Dermis microvascular lymphatic vessel endothelial cell (primary cell): ENCODE measurements around the gene KRT4. TPM values are rescaled to one million over a fixed set of nuclear protein-coding genes. Genes with fewer than 3 reads are reported as not detected.
"Not testable (repeated sequence)": the region's sequence is repeated elsewhere in the genome, so short reads cannot be mapped to it uniquely, and the experiment has no call there.

Source experiments
- DNase-seq, 2 donors: peaks; one replicate each; pipeline versions ENCODE4 v3.0.0 to v3.0.0-alpha.2; 2010; ENCODE audit warnings: low read depth in 2 of 2
- total RNA-seq: library from RNA; depleted of rRNA; stranded (reverse); fragments of >200 nt; gene quantifications from 2 replicates; pipeline ENCODE4 v1.2.1, GENCODE V29; 2014

Gene KRT4
- total RNA-seq, 1 donor from 2014 or later = not detected

DNA sequence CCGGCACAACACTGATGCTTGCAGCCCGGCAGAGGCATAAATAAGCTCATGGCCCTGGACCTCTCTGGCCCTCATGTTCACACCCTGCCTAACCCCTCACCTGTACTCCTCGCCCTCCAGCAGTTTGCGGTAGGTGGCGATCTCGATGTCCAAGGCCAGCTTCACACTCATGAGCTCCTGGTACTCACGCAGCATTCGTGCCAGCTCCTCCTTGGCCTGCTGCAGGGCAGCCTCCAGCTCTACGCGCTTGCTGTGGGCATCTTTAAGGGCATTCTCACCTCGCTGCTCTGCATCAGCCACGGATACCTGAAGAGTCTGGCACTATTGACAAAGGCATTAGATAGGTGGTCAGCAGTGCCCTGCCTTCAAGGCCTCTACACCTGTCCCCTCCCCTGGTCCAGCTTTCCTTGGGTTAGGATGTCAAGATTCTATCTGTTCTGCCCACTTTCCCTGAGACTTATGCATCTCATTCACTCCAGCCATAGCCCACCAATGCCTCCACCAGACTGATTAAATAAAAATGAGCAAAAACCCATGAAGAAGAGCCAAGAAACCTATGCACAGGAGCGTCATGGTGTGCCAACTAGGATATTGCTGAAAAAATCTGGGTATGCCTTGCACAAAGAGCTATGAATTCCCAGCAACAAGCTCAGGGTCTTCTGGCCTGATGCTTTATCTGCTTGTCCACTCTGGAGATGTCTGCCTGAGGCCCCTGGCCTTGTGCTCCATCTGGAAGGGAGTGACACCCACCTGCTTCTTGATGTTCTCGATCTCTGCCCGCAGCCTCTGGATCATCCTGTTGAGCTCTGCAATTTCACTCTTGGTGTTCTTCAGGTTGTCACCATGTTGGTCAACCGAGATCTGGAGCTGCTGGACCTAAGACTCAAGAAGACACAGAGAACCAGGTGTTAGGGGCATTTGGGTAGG, 6.1 kb downstream of the KRT4 start:
- no peak for DNase-seq

- no peak for DNase-seq
Observed at GRCh38 chr12:52806821-52807543, 6.9 kb downstream of the KRT4 start.

DNA sequence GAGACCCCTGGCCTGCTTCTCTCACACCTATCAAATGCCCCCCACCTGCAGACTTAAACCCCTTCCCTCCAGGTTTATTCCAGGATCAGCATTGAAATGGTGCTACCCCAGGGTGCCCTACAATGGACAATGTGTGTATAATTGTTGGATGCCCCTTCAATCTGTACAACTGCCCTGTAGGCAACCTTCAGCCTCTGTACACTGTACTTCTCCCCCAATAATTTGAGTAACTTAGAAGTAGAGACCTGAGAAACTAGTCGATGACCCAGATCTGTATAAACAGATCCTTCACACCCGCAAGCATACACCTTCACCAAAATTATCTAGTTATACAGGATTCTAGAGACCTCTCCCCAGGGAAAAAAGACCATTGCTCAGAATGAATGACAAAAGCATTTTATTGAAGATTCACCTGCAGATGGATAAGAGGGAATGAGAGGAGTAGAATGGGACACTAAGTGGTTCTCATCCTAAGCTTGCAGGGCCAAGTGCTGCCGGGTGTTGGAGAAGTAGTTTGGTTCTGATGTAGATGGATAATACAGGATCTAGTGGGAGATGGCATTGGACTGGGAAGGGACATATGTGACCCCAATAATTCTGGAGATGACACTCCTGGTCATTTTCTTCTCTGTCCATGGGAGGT, 7.6 kb downstream of the KRT4 start:
- DNase-seq = no peak

DNA sequence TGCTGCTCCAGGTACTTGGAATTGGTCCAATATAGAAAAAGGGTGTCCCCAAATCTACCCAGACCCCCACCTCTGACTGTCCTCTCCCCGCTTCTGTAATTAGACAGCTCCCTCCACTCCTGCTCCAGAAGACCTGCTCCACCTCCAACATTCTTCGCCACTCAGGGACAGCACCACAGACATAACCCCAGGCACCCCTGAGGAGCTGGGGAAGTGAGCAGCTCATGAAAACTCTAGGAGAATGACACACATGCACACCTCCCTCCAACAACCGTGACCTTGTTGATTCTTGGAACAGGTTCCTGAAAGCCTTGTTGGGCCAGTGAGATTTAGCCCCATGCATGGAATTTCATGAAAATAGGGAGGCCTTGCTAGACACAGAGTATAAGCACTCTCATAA, 8.2 kb downstream of the KRT4 start:
- DNase-seq = no peak

DNA sequence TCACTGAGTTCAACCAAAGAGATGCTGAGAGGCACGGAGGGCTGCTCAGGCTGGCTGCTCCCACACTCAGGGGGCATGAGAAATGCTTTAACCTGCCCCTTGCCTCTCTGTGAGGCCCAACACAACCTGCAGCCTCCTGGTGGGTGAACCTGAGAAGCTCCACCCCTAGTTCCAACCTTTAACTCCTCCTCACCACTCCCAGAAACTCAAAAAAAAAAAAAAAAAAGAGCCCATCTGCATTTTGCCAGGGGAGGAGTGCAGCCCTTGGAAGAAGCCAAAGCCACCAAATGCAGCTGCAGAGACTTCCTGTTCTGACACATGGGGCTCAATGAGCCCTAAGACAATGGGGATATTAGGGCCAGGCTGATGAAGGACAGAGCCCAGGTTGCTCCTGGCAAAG, 8.9 kb downstream of the KRT4 start:
- DNase-seq = no peak

DNA sequence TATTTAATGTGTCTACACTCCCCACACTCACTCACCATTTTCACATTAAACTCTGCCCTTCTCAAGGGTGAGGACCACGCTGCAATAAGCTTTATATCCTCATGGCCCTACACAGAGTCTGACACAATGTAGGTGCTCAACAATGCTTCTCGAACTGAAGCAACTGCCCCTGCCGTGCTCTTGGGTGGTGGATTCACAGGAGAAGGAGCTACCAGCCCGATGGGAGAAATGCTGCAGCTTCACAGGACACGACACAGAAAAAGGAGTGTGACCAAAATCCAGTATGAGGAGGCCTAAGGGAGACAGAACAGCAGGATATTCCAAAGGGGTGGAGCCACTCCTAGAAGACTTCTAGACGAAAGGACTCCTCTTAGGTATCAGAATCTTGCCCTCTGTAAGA, 11.5 kb downstream of the KRT4 start:
- no peak for DNase-seq

DNA sequence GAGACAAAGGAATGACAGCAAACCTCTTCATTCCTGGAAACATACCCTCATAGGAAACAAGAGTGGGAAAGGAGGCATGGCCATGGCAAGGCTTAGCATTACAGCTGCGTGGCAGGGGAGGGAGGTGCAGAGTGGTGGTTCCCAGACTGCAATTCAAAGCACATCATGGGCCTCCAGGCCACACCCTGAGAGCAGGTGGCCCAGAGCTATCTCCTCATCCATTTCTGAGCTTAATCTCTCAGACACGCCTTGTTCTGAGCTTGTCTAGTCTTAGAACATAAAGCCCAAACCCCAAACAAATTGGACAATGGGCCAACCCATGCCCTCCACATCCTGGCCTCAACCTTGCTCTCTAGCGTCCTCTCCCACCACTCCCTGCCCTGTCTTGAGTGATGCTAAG, 12.1 kb downstream of the KRT4 start:
- DNase-seq = no peak

DNA sequence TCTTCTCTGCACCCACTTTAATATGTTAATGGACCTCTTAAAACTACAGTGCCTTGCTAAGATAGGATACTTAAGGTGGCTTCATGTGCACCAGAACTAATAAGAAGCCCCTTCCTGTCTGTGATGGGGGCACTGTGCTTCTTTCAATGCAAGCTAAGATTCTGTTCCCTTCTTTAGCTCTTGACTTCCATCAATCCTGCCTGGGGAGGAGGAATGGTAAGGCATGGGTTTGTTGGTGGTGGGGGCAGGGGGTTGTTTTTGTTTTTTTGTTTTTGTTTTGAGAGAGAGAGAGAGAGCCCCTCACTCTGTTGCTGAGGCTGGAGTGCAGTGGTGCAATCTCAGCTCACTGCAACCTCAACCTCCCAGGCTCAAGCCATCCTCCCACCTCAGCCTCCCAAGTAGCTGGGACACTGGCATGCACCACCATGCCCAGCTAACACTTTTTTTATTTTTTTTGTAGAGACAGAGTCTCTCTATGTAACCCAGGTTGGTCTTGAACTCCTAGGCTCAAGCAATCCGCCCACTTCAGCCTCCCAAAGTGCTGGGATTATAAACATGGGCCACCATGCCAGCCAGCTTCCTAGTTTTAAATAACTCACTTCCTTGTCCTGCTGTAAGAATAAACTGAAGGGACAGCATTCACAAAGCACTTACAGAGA, 13.5 kb downstream of the KRT4 start:
- DNase-seq = no peak

DNA sequence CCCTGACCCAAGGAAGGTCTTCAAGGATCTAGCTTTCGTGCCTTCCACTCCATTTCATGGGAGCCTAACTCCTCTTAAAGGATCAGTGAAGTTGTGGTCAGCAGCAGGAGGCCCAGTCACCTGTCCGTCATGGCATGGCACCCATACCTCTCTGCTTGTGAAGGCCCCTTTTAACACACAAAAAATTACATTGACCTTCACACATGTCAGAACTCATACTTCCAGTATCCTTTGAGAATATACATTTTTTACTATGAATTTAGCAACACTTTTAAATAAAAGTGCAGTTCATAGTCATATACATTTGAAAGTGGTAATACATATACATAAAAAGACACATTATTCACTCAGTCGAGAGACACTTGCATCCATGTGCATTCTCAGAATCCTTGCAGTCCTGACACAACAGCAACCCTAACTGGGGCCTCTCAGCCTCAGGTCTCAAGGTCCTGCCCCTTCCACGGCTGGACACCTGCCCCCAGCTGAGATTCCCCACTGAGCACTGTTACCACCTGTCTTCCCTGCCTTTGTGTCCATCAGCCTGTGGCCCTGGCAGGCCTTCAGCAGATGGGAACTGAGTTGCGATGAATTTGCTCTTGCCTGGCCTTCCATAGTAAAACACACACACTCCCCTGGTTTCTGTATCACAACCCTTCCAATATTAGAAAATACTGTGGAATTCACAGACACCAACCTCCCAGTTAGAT, 14.3 kb downstream of the KRT4 start:
- DNase-seq = no peak

GRCh38 chr12:52798671-52799504, 15.0 kb downstream of the KRT4 start:
- DNase-seq = no peak

DNA sequence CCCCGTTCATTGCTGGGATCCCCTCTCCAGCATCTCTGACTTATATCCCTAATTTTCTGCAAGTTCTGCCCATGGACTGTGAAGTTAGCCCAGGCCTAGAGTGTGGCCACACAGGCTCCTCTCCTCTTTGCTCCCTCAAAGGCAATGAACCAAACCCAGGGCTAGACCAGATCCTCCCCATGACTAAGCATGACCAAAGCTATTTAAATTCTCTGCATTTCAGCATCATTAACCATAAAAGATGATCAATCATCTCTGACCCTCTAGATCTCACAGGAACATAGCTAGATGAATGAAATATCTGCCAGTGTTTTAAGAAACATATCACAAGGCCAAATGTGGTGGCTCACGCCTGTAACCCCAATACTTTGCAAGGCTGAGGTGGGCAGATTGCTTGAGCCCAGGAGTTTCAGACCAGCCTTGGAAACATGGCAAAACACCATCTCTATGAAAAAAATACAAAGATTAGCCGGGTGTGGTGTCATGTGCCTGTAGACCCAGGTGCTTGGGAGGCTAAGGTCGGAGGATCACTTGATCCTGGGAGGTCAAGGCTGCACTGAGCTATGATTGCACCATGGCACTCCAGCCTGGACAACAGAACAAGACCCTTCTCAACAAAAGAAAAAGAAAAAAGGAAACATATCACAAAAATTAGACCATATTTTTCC, 15.8 kb downstream of the KRT4 start:
- DNase-seq = no peak

- DNase-seq = no peak
Observed at GRCh38 chr12:52797529-52797894, 16.4 kb downstream of the KRT4 start.

GRCh38 chr12:52796839-52797528, 16.9 kb downstream of the KRT4 start:
- DNase-seq = no peak

GRCh38 chr12:52796429-52796794, 17.5 kb downstream of the KRT4 start:
- no peak for DNase-seq

- no peak for DNase-seq
Observed at GRCh38 chr12:52795694-52796428, 18.1 kb downstream of the KRT4 start, which contains the start of gene KRT3. Gene KRT3 (minus strand): TSS chr12:52796117. CDS start chr12:52796042, 75 bp downstream.

DNA sequence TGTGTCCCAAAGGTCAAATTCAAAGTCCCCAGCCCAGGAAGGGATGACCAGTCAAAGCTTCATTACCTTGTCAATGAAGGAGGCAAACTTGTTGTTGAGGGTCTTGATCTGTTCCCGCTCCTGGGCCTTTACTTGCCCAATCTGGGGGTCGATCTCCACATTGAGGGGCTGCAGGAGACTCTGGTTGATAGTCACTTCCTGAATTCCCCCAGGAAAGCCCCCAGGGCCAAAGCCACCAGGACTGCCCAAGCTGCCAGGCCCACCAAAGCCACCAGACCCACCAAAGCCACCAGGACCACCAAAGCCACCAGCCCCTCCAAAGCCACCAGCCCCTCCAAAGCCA, 18.6 kb downstream of the KRT4 start:
- DNase-seq = not testable (repeated sequence)

DNA sequence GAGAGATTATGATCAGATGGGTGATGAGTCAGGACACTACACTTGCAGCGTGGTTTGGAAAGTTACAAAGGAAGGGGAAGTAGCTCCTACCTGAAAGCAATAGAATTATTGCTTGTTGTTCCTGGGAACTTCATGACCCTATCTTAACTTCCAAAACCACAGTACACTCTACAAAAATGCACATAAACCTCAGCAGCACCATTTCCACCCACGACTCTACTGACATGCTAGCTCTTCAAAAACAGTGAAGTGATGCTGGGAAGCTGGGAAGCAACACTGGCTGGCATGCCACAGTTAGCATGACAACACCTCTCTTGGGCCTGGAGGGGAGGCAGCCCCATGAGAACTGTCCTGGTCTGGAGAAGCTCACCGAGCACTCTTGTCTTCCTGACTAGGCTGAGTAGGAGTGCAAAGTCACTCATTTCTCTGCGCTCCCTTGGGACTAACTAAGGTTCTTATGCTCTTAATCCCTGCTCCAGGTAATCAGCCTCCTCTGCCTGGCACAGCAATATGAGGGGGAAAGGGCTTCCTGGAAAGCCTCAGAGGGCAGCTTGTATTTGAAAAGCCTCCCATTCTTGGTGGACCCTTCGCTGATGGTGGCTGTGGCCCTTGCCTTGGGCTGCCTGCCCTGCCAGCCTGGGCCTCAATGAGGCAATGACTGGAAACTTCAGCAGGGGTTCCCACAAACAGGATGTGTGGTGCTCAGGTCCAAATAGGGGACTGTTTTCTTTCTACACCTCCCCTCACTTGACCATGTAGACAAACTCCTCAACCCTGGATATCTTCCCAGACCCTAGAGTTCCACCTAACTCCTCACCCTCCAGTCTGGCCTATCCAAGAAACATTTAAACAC, 19.2 kb downstream of the KRT4 start:
- no peak for DNase-seq
